SK-N-SH treated with all-trans-retinoic acid at 6 μM for 48 hours (cell line): ENCODE data around the gene PKP4.

Experiments
- CSRNP3 ChIP-seq: fragments of 250-450 bp; sonication (Bioruptor Pico); IDR thresholded peaks from 2 replicates; pipeline ENCODE4 v1.5.1; 2021; ENCODE audit warnings: mild to moderate bottlenecking, moderate library complexity
- PATZ1 ChIP-seq: fragments of 250-450 bp; sonication (Bioruptor Pico); IDR thresholded peaks from 2 replicates; pipeline ENCODE4 v1.8.0; 2020; ENCODE audit warnings: mild to moderate bottlenecking, moderate library complexity, borderline replicate concordance
- RARB ChIP-seq: fragments of 250-450 bp; sonication (Bioruptor Pico); IDR thresholded peaks from 2 replicates; pipeline ENCODE4 v1.8.0; 2021; ENCODE audit warnings: mild to moderate bottlenecking, moderate library complexity
- TCF4 ChIP-seq: fragments of 250-450 bp; sonication (Bioruptor Pico); IDR thresholded peaks from 2 replicates; pipeline ENCODE4 v1.8.0; 2021; ENCODE audit warnings: mild to moderate bottlenecking, moderate library complexity, borderline replicate concordance
- ZFP3 ChIP-seq: fragments of 250-450 bp; sonication (Bioruptor Pico); IDR thresholded peaks from 2 replicates; pipeline ENCODE4 v1.5.0; 2020; ENCODE audit warnings: mild to moderate bottlenecking, moderate library complexity
- ZFP30 ChIP-seq: fragments of 450-650 bp; formaldehyde crosslinking; IDR thresholded peaks from 2 replicates; pipeline ENCODE4 v1.5.0; 2022; ENCODE audit warnings: mild to moderate bottlenecking, moderate library complexity

GRCh38 chr2:158695305-158695704 lies 238.6 kb downstream of the PKP4 start:
- no peak for TF ChIP-seq ZFP3
- no peak for TF ChIP-seq RARB (CRISPR knock-in tag)
- TF ChIP-seq CSRNP3 (CRISPR knock-in tag), result no peak
- TF ChIP-seq ZFP30, result no peak
- no peak for TF ChIP-seq TCF4 (CRISPR knock-in tag)
- no peak for TF ChIP-seq PATZ1
